ENCODE data around the gene EVC2. TPM values are rescaled to one million over a fixed set of nuclear protein-coding genes. Genes with fewer than 3 reads are reported as not detected.

The EVC2 gene
- polyA plus RNA-seq, 3 donors, result 0.04 to 0.12 (median 0.08) TPM

- H2AFZ ChIP-seq (ENCODE audit: insufficient read depth, low read depth, low read length, poor library complexity, severe bottlenecking), result no peak overlapping the region
- 78% methylated on average over 12 of the region's 14 CpGs for WGBS (ENCODE audit: insufficient coverage)
- H3K9ac ChIP-seq (ENCODE audit: insufficient read depth, low read length, poor library complexity, severe bottlenecking), result no peak overlapping the region
- DNase-seq, result no peak
- H3K4me1 ChIP-seq (ENCODE audit: control insufficient read depth in 1 of 2, insufficient read depth in 2 of 2, low read length in 2 of 2), result no peaks in the 10 kb centered on the region
- Mint-ChIP-seq H3K4me3 (no peak overlapping the region), H3K4me1 (no peaks in the 10 kb centered on the region), H3K27me3 (ENCODE audit: low read depth in 3 of 3) (no peaks in the 10 kb centered on the region), H3K9me3 (peaks cover 0 to 8% (median 0%) of the 10 kb centered on the region in 7 donors), H3K27ac (no peak overlapping the region), H3K36me3 (no peaks in the 10 kb centered on the region)
- no peaks in the 10 kb centered on the region for H4K20me1 ChIP-seq (ENCODE audit: insufficient read depth, low read length)
- no peak overlapping the region for H3K27ac ChIP-seq (ENCODE audit: low read depth in 1 of 2, low read length in 2 of 2)
- no peak overlapping the region for H3K4me3 ChIP-seq (replicated peaks in 1 of 3; ENCODE audit: low read depth in 2 of 3, low read length in 3 of 3)
- no peak overlapping the region for H3K4me2 ChIP-seq (replicated peaks; ENCODE audit: extremely low read depth, low read length, poor library complexity, severe bottlenecking)
- H3K27me3 ChIP-seq (ENCODE audit: control insufficient read depth in 2 of 2, insufficient read depth in 2 of 2, low read length in 2 of 2), result no peaks in the 10 kb centered on the region
- no peaks in the 10 kb centered on the region for H3K79me2 ChIP-seq (ENCODE audit: insufficient read depth, low read length)
- TF ChIP-seq, protein P1, sequence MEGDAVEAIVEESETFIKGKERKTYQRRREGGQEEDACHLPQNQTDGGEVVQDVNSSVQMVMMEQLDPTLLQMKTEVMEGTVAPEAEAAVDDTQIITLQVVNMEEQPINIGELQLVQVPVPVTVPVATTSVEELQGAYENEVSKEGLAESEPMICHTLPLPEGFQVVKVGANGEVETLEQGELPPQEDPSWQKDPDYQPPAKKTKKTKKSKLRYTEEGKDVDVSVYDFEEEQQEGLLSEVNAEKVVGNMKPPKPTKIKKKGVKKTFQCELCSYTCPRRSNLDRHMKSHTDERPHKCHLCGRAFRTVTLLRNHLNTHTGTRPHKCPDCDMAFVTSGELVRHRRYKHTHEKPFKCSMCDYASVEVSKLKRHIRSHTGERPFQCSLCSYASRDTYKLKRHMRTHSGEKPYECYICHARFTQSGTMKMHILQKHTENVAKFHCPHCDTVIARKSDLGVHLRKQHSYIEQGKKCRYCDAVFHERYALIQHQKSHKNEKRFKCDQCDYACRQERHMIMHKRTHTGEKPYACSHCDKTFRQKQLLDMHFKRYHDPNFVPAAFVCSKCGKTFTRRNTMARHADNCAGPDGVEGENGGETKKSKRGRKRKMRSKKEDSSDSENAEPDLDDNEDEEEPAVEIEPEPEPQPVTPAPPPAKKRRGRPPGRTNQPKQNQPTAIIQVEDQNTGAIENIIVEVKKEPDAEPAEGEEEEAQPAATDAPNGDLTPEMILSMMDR (IDR thresholded peaks at IDR 0.05), result no peak
- H3K36me3 ChIP-seq (replicated peaks in 1 of 2; ENCODE audit: control insufficient read depth in 1 of 2, insufficient read depth in 2 of 2, low read length in 2 of 2), result no peaks in the 10 kb centered on the region
- H3K9me3 ChIP-seq (replicated peaks in 1 of 2; ENCODE audit: control insufficient read depth in 1 of 2, insufficient read depth in 1 of 2, low read length in 2 of 2), result no peaks in the 10 kb centered on the region
- intact Hi-C loops (cut with micrococcal nuclease), result no loop called here
These were observed 88.3 kb downstream of the EVC2 start for GRCh38 chr4:5619913-5620625.

- Mint-ChIP-seq H3K27ac (no peak overlapping the region), H3K4me3 (no peak overlapping the region), H3K36me3 (no peaks in the 10 kb centered on the region), H3K4me1 (no peaks in the 10 kb centered on the region), H3K9me3 (peaks cover 0 to 6% (median 0%) of the 10 kb centered on the region in 7 donors), H3K27me3 (ENCODE audit: low read depth in 3 of 3) (no peaks in the 10 kb centered on the region)
- TF ChIP-seq, protein P1 (IDR thresholded peaks at IDR 0.05), result no peak
- H3K9ac ChIP-seq (ENCODE audit: insufficient read depth, low read length, poor library complexity, severe bottlenecking), result no peak overlapping the region
- H3K27me3 ChIP-seq (ENCODE audit: control insufficient read depth in 2 of 2, insufficient read depth in 2 of 2, low read length in 2 of 2), result no peaks in the 10 kb centered on the region
- no peaks in the 10 kb centered on the region for H3K4me1 ChIP-seq (ENCODE audit: control insufficient read depth in 1 of 2, insufficient read depth in 2 of 2, low read length in 2 of 2)
- no peak overlapping the region for H2AFZ ChIP-seq (ENCODE audit: insufficient read depth, low read depth, low read length, poor library complexity, severe bottlenecking)
- H3K36me3 ChIP-seq (replicated peaks in 1 of 2; ENCODE audit: control insufficient read depth in 1 of 2, insufficient read depth in 2 of 2, low read length in 2 of 2), result no peaks in the 10 kb centered on the region
- intact Hi-C loops (cut with micrococcal nuclease), result no loop called here
- no peaks in the 10 kb centered on the region for H4K20me1 ChIP-seq (ENCODE audit: insufficient read depth, low read length)
- no peak for DNase-seq
- H3K27ac ChIP-seq (ENCODE audit: low read depth in 1 of 2, low read length in 2 of 2), result no peak overlapping the region
- H3K4me2 ChIP-seq (replicated peaks; ENCODE audit: extremely low read depth, low read length, poor library complexity, severe bottlenecking), result no peak overlapping the region
- H3K4me3 ChIP-seq (replicated peaks in 1 of 3; ENCODE audit: low read depth in 2 of 3, low read length in 3 of 3), result no peak overlapping the region
- no peaks in the 10 kb centered on the region for H3K9me3 ChIP-seq (replicated peaks in 1 of 2; ENCODE audit: control insufficient read depth in 1 of 2, insufficient read depth in 1 of 2, low read length in 2 of 2)
- 91% methylated on average over 10 of the region's 11 CpGs for WGBS (ENCODE audit: insufficient coverage)
- H3K79me2 ChIP-seq (ENCODE audit: insufficient read depth, low read length), result no peaks in the 10 kb centered on the region
These were observed 90.1 kb downstream of the EVC2 start for GRCh38 chr4:5618051-5618960.
